Measurements from ENCODE around the gene MYL9.

Gene MYL9

GRCh38 chr20:36579996-36580545, 38.8 kb downstream of the MYL9 start:
- in situ Hi-C loops (cut with MboI; ENCODE audit: low sequenced_read_pairs) = no loop called here

GRCh38 chr20:36582322-36582721, 41.0 kb downstream of the MYL9 start:
- in situ Hi-C loops (cut with MboI; ENCODE audit: low sequenced_read_pairs) = no loop called here

GRCh38 chr20:36582821-36583220, 41.5 kb downstream of the MYL9 start:
- in situ Hi-C loops (cut with MboI; ENCODE audit: low sequenced_read_pairs) = no loop called here

GRCh38 chr20:36584018-36584481, 42.7 kb downstream of the MYL9 start:
- in situ Hi-C loops (cut with MboI; ENCODE audit: low sequenced_read_pairs) = no loop called here

- in situ Hi-C loops (cut with MboI; ENCODE audit: low sequenced_read_pairs) = no loop called here
Measured at GRCh38 chr20:36585410-36586125, 44.2 kb downstream of the MYL9 start.

- in situ Hi-C loops (cut with MboI; ENCODE audit: low sequenced_read_pairs) = no loop called here
Measured at GRCh38 chr20:36587388-36588070, 46.2 kb downstream of the MYL9 start.

- in situ Hi-C loops (cut with MboI; ENCODE audit: low sequenced_read_pairs) = no loop called here
Measured at GRCh38 chr20:36591281-36591680, 50.0 kb downstream of the MYL9 start.

GRCh38 chr20:36591854-36592641, 50.7 kb downstream of the MYL9 start:
- in situ Hi-C loops (cut with MboI; ENCODE audit: low sequenced_read_pairs) = no loop called here

GRCh38 chr20:36593347-36593929, 52.1 kb downstream of the MYL9 start:
- in situ Hi-C loops (cut with MboI; ENCODE audit: low sequenced_read_pairs) = no loop called here

- in situ Hi-C loops (cut with MboI; ENCODE audit: low sequenced_read_pairs) = no loop called here
Measured at GRCh38 chr20:36599912-36600345, 58.6 kb downstream of the MYL9 start.

All from HL-60/S4 (cell line).